ENCODE results near the gene CHID1. TPM values are rescaled to one million over a fixed set of nuclear protein-coding genes. Genes with fewer than 3 reads are reported as not detected.

CHID1 gene
- total and polyA plus RNA-seq, 9 of the 15 experiments (the other 6 are each of a cell fraction or from before 2014, with no cell fraction given): 15.1 to 108 (median 39.8) TPM

- H3K4me1 ChIP-seq (replicated peaks in 1 of 2; ENCODE audit: control insufficient read depth in 2 of 2, insufficient read depth in 2 of 2, low read length in 2 of 2): peaks cover 26 to 81% of the 10 kb centered on the region in 2 experiments; a peak in 4 of 5 replicates
- peaks cover 7% of the 10 kb centered on the region for H4K20me1 ChIP-seq (replicated peaks; ENCODE audit: control insufficient read depth, insufficient read depth, low read length)
- peaks cover 4% of the 10 kb centered on the region for H3K9me1 ChIP-seq (ENCODE audit: control insufficient read depth, insufficient read depth, low read length)
- DNase-seq (ENCODE audit: extremely low read depth in 1 of 4, low spot score in 3 of 4) (no peak), ATAC-seq (no peak), FAIRE-seq (no peak)
- TF ChIP-seq RBFOX2 (IDR thresholded peaks at IDR 0.05; ENCODE audit: low read depth, low read length) (peak; percentile 65), THRB (CRISPR knock-in tag; conservative IDR thresholded peaks at IDR 0.05) (peak; percentile 86), NFXL1 (CRISPR knock-in tag; IDR thresholded peaks at IDR 0.05) (no peak), POLR2B (IDR thresholded peaks at IDR 0.05; ENCODE audit: low read depth, partially characterized antibody) (no peak), PURB (CRISPR knock-in tag; IDR thresholded peaks at IDR 0.05; ENCODE audit: low read depth) (no peak), POLR2G (IDR thresholded peaks at IDR 0.05; ENCODE audit: low read depth, low read length) (peak; percentile 62), MXD1 (CRISPR knock-in tag; IDR thresholded peaks at IDR 0.05; ENCODE audit: borderline replicate concordance, poor library complexity, severe bottlenecking) (no peak), CHD1 (IDR thresholded peaks at IDR 0.05; ENCODE audit: low read length) (no peak), ZNF644 (tag; IDR thresholded peaks at IDR 0.05; ENCODE audit: low read depth) (no peak)
- no TSS peak for BruUV-seq (replicated peaks)
- in situ Hi-C loops (cut with MboI): no loop called here
- no peak overlapping the region for H3K4me2 ChIP-seq (ENCODE audit: insufficient read depth, low read length)
- CTCF ChIA-PET (ENCODE audit: low intra/inter-chr PET ratio): no interaction called here
- POLR2A ChIA-PET: interaction anchor here (0.6 to 1.0 kb wide), 2 partner anchors 12 to 23 kb away, joined by 3 read pairs; no protein-coding TSS in a partner anchor
- peaks cover 65% of the 10 kb centered on the region; the same call in 2 of the 3 replicates for H3K36me3 ChIP-seq (ENCODE audit: control insufficient read depth, insufficient read depth, low read length)
- no peaks in the 10 kb centered on the region for H3K27me3 ChIP-seq (ENCODE audit: control insufficient read depth in 2 of 2, insufficient read depth in 2 of 2, low read length in 2 of 2)
- H3K9ac ChIP-seq (ENCODE audit: insufficient read depth in 1 of 2, low read depth in 2 of 2, low read length in 2 of 2): peak overlapping the region in 1 of 2 experiments; percentile 83; a peak in 2 of 4 replicates
- no peaks in the 10 kb centered on the region for H3K9me3 ChIP-seq (replicated peaks; ENCODE audit: control insufficient read depth, insufficient read depth, low read depth, low read length)
- WGBS (ENCODE audit: insufficient coverage, low coverage, missing lambda C conversion rate): 80% methylated on average over 7 of the region's 8 CpGs
- H3K4me3 ChIP-seq: no peak overlapping the region
- peak overlapping the region; percentile 41; the same call in 2 of the 3 replicates for H3K27ac ChIP-seq (ENCODE audit: extremely low read depth, low read depth, low read length)
- H3K79me2 ChIP-seq (ENCODE audit: control insufficient read depth, insufficient read depth, low read length): peaks cover 78% of the 10 kb centered on the region
- H2AFZ ChIP-seq (ENCODE audit: low read depth, low read length): no peak overlapping the region
- intact Hi-C loops (cut with micrococcal nuclease): no loop called here
Observed at GRCh38 chr11:837990-838307, 72.7 kb downstream of the CHID1 start.
